Astrocyte (in vitro differentiated cells and primary cell): ENCODE measurements around the gene HIPK1. TPM values are rescaled to one million over a fixed set of nuclear protein-coding genes. Genes with fewer than 3 reads are reported as not detected.

Experiments
- DNase-seq: peaks from one replicate; pipeline ENCODE4 v3.0.0-alpha.2; 2010; ENCODE audit warnings: low read depth
- FAIRE-seq: peaks from 2 replicates; lab custom pipeline; 2011; peaks lifted over from hg19 to GRCh38; lab: Jason Lieb, UNC
- H2AFZ ChIP-seq: 2 replicates; pipeline ENCODE4 v1.6.0; 2012; ENCODE audit warnings: low read depth, low read length, inconsistent platforms
- H3K27ac ChIP-seq: 2 replicates; pipeline ENCODE4 v1.5.1; 2011; ENCODE audit warnings: low read depth, low read length, inconsistent platforms
- H3K27me3 ChIP-seq: 2 replicates; pipeline ENCODE4 v1.6.0; 2011; ENCODE audit warnings: low read length, inconsistent platforms; ENCODE audit not compliant: insufficient read depth
- H3K36me3 ChIP-seq: 2 replicates; pipeline ENCODE4 v1.5.1; 2011; ENCODE audit warnings: low read length, inconsistent platforms; ENCODE audit not compliant: insufficient read depth
- H3K4me1 ChIP-seq: 2 replicates; pipeline ENCODE4 v1.5.1; 2011; ENCODE audit warnings: low read length, inconsistent platforms; ENCODE audit not compliant: insufficient read depth
- H3K4me2 ChIP-seq: 2 replicates; pipeline ENCODE4 v1.6.0; 2012; ENCODE audit warnings: low read length, inconsistent platforms
- H3K4me3 ChIP-seq: 2 replicates; pipeline ENCODE4 v1.5.1; 2011; ENCODE audit warnings: low read depth, mild to moderate bottlenecking, low read length, inconsistent platforms; ENCODE audit not compliant: insufficient read depth
- H3K79me2 ChIP-seq: 2 replicates; pipeline ENCODE4 v1.6.0; 2012; ENCODE audit warnings: mild to moderate bottlenecking, low read length, inconsistent platforms; ENCODE audit not compliant: insufficient read depth
- H3K9ac ChIP-seq: 2 replicates; pipeline ENCODE4 v1.6.0; 2012; ENCODE audit warnings: mild to moderate bottlenecking, low read length, inconsistent platforms
- H3K9me3 ChIP-seq: 2 replicates; pipeline ENCODE4 v1.5.1; 2012; ENCODE audit warnings: low read depth, mild to moderate bottlenecking, low read length, inconsistent platforms; ENCODE audit not compliant: insufficient read depth
- H4K20me1 ChIP-seq: 2 replicates; pipeline ENCODE4 v1.6.0; 2012; ENCODE audit warnings: low read length, inconsistent platforms; ENCODE audit not compliant: insufficient read depth
- H3K27ac Mint-ChIP-seq: one replicate; pipeline ENCODE4 v1.8.0; 2021; ENCODE audit warnings: mild to moderate bottlenecking, mixed read lengths; ENCODE audit not compliant: unreplicated experiment
- H3K27me3 Mint-ChIP-seq: one replicate; pipeline ENCODE4 v1.8.0; 2021; ENCODE audit warnings: low read depth, mixed read lengths; ENCODE audit not compliant: unreplicated experiment
- H3K36me3 Mint-ChIP-seq: one replicate; pipeline ENCODE4 v1.8.0; 2021; ENCODE audit warnings: low read depth, mixed read lengths; ENCODE audit not compliant: unreplicated experiment
- H3K4me1 Mint-ChIP-seq: one replicate; pipeline ENCODE4 v1.8.0; 2021; ENCODE audit warnings: low read depth, mixed read lengths; ENCODE audit not compliant: unreplicated experiment
- H3K4me3 Mint-ChIP-seq: one replicate; pipeline ENCODE4 v1.8.0; 2021; ENCODE audit warnings: mild to moderate bottlenecking, moderate library complexity, mixed read lengths; ENCODE audit not compliant: unreplicated experiment
- H3K9me3 Mint-ChIP-seq: one replicate; pipeline ENCODE4 v1.8.0; 2021; ENCODE audit warnings: mild to moderate bottlenecking, mixed read lengths; ENCODE audit not compliant: unreplicated experiment
- CTCF ChIP-seq: IDR thresholded peaks from 2 replicates; pipeline ENCODE4 v1.5.1; 2011; ENCODE audit warnings: low read depth, mild to moderate bottlenecking, inconsistent platforms, low read length, moderate library complexity; ENCODE audit not compliant: insufficient read depth
- EZH2 ChIP-seq: IDR thresholded peaks from 2 replicates; pipeline ENCODE4 v1.6.1; 2012; ENCODE audit warnings: mild to moderate bottlenecking, low read length, inconsistent platforms; ENCODE audit not compliant: insufficient read depth
- total RNA-seq: library from RNA; stranded (reverse); gene quantifications from 2 replicates; pipeline ENCODE4 v1.2.1, GENCODE V29; 2021

HIPK1 gene
- total RNA-seq, 1 donor from 2014 or later, result 55.4 TPM

- no peaks in the 10 kb centered on the region for H3K9me3 ChIP-seq
- Mint-ChIP-seq H3K27ac (peak overlapping the region; percentile 75), H3K4me1 (peaks cover 10% of the 10 kb centered on the region), H3K9me3 (no peaks in the 10 kb centered on the region), H3K36me3 (peaks cover 14% of the 10 kb centered on the region), H3K4me3 (no peak overlapping the region), H3K27me3 (no peaks in the 10 kb centered on the region)
- no peaks in the 10 kb centered on the region for H3K27me3 ChIP-seq
- DNase-seq (peak; percentile 64), FAIRE-seq (no peak)
- TF ChIP-seq EZH2 (no peak), CTCF (no peak)
- H3K79me2 ChIP-seq, result peaks cover 3% of the 10 kb centered on the region
- H3K27ac ChIP-seq, result no peak overlapping the region
- H4K20me1 ChIP-seq, result no peaks in the 10 kb centered on the region
- H3K9ac ChIP-seq, result no peak overlapping the region
- peaks cover 26% of the 10 kb centered on the region for H3K36me3 ChIP-seq
- H2AFZ ChIP-seq, result no peak overlapping the region
- H3K4me2 ChIP-seq, result peak overlapping the region; percentile 32
- no peak overlapping the region for H3K4me3 ChIP-seq
- peaks cover 3% of the 10 kb centered on the region for H3K4me1 ChIP-seq
Measured at GRCh38 chr1:113912594-113913311, 16.4 kb upstream of the HIPK1 start.

- Histone ChIP-seq H3K9ac (no peak overlapping the region), H3K4me3 (no peak overlapping the region), H2AFZ (no peak overlapping the region), H3K4me2 (peak overlapping the region; percentile 32), H4K20me1 (no peaks in the 10 kb centered on the region), H3K79me2 (no peaks in the 10 kb centered on the region), H3K27me3 (no peaks in the 10 kb centered on the region), H3K9me3 (no peaks in the 10 kb centered on the region), H3K36me3 (peaks cover 26% of the 10 kb centered on the region), H3K27ac (no peak overlapping the region), H3K4me1 (peaks cover 3% of the 10 kb centered on the region)
- H3K4me1 Mint-ChIP-seq, result peaks cover 10% of the 10 kb centered on the region
- H3K27ac Mint-ChIP-seq, result peak overlapping the region; percentile 75
- no peak for FAIRE-seq
- peaks cover 3% of the 10 kb centered on the region for H3K27me3 Mint-ChIP-seq
- no peaks in the 10 kb centered on the region for H3K9me3 Mint-ChIP-seq
- TF ChIP-seq CTCF, result no peak
- no peak for DNase-seq
- peaks cover 12% of the 10 kb centered on the region for H3K36me3 Mint-ChIP-seq
- no peak overlapping the region for H3K4me3 Mint-ChIP-seq
Measured at GRCh38 chr1:113913312-113913668, 15.8 kb upstream of the HIPK1 start.
